GM19438 (cell line): Measurements from ENCODE around the gene TRMT2A.
"Not testable (repeated sequence)": the region's sequence is repeated elsewhere in the genome, so short reads cannot be mapped to it uniquely, and the experiment has no call there.

ENCODE experiments used
- ATAC-seq: cut with Tn5 transposase; IDR thresholded peaks from one replicate; pipeline ENCODE4 v1.9.1; 2021; ENCODE audit warnings: low read depth; ENCODE audit not compliant: unreplicated experiment

The TRMT2A gene

DNA sequence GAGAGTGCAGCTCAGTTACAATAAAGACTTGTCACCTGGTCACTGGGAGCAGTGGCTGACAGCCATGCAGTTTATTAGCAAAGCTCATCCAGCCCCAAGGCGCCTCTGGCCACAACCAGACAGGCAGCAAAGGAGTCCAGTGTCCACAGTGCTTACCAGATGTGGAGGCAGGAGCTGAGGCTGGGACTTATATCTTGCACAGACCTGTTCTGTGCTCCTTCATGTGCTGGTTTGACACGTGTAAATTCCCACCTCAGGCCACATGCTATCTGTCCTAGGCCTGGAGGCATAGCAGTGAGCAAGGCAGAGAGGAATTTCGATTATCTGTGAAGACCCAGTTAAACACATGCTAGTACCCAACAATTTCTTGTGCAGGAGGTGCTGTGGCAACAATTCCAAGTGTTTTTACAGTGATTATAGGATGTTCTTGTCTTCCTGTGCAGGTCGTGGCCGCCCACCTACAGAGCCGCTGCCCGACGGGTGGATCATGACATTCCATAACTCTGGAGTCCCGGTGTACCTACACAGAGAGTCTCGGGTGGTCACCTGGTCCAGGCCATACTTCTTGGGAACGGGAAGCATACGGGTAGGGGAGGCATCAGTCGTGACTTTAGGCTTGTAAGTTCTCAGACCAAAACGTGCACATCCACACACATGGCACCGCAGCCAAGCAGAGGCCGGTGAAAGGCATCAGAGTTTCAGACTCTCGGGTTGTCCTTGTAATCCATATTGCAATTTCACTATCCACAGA, 27.6 kb downstream of the TRMT2A start:
- no peak for ATAC-seq

DNA sequence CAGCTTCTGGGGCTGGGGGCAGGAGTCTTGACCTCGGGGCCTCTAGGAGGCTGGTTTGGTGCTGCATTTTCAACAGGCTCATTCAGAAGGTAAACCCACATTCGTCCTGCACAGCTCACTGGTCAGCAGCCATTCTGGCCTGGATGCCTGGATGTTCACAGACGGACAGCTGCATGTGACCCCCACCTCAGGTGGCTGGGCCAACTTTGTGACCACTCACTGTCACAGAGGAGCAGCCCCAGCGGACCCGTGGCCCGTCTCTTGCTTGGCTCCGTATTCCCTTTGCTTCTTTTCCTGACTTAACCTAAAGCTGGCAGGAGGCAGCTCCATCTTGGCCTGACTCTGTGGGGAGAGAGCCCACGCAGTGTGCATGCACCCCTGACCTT, 28.8 kb downstream of the TRMT2A start:
- ATAC-seq: no peak

GRCh38 chr22:20087319-20088262, 29.4 kb downstream of the TRMT2A start:
- ATAC-seq: no peak

GRCh38 chr22:20086763-20087162, 30.3 kb downstream of the TRMT2A start:
- ATAC-seq: no peak

GRCh38 chr22:20086101-20086599, 30.9 kb downstream of the TRMT2A start:
- ATAC-seq: no peak

- no peak for ATAC-seq
These were observed 31.4 kb downstream of the TRMT2A start for GRCh38 chr22:20085651-20086050.

DNA sequence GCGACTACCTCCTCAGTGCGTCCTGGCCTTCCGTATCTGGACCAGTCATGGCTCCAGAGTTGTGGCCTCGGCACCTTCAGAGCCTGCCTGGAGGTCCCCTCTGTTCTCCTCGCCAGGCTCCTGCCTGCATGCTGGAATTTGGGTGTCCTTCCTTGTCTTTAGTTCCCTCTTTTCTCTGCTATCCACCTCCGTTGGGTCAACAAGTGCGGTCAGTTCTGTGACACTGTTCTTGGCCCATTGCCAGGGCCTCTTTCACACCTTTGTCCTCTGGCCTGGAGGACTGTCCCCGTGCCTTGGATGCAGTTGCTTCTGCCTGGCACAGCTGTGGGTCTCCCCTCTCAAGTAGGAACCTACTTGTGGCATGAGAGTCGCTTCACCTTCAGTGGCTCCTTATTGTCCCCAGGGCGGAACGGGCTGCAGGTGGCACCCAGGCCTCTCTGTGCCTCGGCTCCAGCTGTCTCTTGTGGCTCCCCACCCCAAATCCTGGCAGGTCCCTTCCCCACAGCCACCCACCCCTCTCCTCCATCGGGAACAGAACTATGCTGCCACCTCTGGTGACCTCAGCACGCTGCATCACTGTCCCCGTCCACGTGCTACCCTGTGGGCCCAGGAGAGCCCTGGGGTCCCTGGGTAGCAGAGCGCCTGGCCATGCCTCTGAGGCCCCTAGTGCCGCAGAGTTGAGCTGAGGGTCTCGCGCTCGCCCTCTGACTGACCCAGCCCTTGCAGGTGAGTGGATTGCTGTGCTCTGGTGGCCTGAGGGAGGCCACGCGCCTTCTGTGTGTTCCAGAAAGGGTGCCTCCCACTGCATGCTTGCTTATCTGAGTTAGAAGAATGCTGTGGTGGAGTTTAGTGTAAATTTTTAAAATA, 32.2 kb downstream of the TRMT2A start:
- no peak for ATAC-seq

DNA sequence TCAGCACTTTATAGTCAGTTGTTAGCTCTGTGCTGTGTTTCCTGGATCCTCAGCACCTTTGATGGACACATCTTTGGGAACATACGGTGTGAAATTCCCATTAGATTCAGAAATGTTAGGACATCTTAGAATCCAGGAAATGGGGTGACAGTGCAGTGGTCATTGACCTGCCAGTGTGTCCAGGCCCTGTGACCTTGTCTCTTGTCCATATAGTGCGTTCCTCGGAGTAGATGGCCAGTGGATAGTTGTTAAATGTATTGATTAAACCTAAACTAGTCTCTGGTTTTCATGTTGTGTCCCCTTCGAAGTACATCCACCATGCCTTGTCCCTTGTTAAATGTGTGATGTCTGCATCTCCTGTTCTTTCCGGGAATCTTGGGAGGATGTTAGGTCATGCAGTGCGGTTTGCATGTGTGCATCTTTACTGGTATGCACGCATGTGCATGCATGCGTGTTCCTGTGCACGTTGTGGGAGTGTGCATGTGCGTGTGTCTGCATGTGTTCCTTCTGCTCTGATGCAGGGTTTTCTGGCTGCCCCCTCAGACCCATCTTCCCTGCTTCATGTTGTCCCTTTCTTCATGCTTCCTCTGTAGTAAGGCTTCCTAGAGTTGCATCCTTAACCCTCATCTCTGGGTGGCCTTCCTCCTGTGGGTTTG, 33.0 kb downstream of the TRMT2A start:
- ATAC-seq: no peak

DNA sequence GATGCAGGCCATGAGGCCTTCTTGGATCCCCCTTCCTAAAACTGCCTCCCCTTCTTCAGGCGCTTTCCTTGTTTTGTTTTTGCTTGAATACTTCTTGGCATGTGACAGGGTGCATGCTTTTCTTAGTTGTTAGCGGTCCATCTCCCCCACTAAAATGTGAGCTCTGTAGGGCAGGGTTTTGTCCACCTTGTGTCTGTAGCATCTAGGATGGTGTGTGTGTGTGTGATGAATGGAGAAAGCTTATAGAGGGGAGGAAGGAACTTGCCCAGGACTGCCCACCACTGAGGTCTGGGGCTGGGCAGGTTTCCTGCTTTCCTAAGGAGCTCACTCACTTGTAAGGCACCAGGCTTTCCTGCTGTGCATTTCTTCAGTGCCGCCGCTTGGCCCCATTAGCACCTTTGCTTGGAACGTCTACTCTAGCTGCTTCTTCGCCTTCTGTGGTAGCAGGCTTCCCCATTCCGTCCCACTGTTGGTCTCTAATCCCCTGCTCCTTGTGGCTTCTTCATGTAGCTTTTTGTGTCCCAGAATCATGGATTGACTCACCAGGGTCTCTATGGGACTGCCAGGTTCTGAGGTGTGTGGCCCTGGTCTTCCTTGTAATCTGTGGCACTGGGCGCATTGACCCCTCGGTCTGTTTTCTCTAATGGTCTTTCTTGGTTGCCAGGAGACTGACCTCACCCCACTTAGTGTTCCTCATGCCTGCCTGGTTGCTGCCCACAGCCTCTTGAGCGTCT, 33.7 kb downstream of the TRMT2A start:
- no peak for ATAC-seq

GRCh38 chr22:20080776-20081654, 36.0 kb downstream of the TRMT2A start:
- ATAC-seq: no peak

DNA sequence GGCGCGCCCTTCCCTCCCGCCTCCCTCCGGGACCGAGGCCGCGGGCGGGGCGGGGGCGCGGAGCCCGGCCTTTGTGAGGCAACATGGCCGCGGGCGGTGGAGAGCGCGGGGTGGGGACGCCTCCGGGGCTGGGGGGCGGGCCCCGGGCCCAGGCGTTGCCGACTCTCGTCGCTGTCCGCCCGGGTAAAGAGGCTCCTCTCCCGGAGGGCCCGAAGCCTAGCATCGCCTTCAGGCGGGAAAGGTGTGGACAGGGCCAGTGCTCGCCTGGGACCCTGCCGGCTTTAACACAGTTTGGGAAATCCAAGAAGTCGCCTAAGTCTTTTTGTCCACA, 36.6 kb downstream of the TRMT2A start:
- peak; percentile 64 for ATAC-seq

DNA sequence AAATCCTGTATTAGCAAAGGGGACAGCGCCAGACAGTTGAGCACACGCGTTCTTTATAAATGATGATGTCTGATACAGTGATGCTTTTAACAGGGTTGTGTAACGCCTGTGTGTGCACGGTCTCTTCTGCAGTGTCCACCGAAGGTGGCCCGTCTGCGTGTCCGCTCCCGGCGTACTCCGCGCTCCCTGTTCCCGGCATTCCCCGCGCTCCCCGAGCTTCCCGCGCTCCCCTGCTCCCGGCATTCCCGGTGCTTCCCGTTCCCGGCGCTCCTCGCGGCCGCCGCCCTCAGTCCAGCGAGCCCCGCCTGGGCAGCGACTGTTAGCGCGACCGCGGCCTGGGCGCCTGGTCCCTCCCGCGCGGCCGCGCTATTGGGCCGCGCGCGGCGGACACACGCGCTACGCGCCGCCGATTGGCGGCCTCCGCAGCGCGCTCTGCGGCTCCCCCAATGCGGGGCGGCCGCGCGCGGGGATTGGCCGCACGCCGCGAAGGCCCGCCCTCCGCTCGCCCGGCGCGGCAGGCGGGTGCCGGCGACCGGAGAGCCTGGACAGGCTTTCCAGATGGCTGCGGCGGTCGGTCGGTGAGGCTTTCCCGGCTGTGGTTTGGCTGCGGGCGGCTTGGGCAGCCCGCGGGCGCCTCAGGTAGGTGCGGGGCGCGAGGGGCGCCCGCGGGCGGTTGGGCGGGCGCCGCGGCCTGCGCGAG, 37.1 kb downstream of the TRMT2A start, which contains the start of gene DGCR8:
DGCR8 (plus strand) TSS at position 497 of the 700 bp plus-strand sequence. CDS start 5,723 bp downstream, outside the sequence.
- ATAC-seq: peak; percentile 71

GRCh38 chr22:20076627-20077172, 40.3 kb downstream of the TRMT2A start:
- no peak for ATAC-seq

DNA sequence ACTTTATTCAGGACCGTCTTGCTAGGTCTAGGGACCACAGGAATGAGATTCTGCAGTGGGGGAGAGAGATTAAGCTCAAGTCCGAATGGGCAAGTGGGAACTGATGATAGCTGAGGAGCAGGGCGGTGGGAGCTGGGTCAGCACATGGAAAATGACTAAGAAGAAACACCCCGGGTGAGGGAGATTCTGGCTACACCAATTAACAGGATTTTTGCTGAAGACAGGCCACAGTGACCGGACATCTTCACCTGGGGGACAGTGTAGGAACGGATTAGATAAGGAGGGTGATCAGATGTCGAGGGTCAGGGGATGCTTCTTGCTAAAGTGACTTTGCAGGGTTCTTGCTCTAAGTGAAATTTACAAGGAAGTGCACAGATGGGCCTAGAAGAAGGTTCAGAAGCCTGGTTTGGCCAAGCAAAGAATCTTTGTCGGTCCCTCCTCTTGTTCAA, 45.5 kb downstream of the TRMT2A start:
- no peak for ATAC-seq

- ATAC-seq: no peak
These were observed 47.5 kb downstream of the TRMT2A start for GRCh38 chr22:20069331-20070042.

DNA sequence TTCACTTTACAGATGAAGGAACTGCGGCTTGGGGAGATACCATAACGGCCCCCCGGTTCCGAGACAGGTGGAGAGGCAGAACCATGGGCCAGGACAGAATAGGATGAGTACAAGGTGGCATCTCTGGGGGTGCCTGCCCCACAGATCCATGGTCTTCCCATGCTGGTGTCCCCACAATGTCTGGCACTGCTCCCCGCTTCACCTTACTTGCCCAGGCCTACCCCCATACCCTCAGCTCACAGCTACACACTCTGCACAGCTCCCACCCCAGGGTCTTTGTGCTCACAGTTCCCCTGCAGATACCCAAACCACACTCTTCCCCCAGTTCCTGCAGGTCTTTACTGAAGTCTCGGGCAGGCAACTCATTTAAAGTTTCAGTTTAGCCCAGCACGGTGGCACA, 48.4 kb downstream of the TRMT2A start:
- no peak for ATAC-seq

- ATAC-seq: not testable (repeated sequence)
These were observed 49.7 kb downstream of the TRMT2A start for GRCh38 chr22:20067384-20067682.
